Measurements from ENCODE around the gene SEC11C. TPM values are rescaled to one million over a fixed set of nuclear protein-coding genes. Genes with fewer than 3 reads are reported as not detected.

Gene SEC11C
- polyA plus RNA-seq, 2 of the 4 experiments (the other 2 are of a cell fraction), result 66.5 to 94.9 TPM

- WGBS (ENCODE audit: missing lambda C conversion rate), result 66% methylated on average over 4 of the region's 5 CpGs
- no peak for TF ChIP-seq MYC (IDR thresholded peaks at IDR 0.05; ENCODE audit: borderline replicate concordance, low read length)
- no peak for TF ChIP-seq ZNF302 (CRISPR knock-in tag; IDR thresholded peaks at IDR 0.05)
- TF ChIP-seq RARB (CRISPR knock-in tag; IDR thresholded peaks at IDR 0.05), result no peak
- TF ChIP-seq NFE2L2 (conservative IDR thresholded peaks at IDR 0.05; ENCODE audit: low read length), result no peak
- TF ChIP-seq ELK1 (IDR thresholded peaks at IDR 0.05; ENCODE audit: low read depth, low read length), result no peak
- TF ChIP-seq EP300 (IDR thresholded peaks at IDR 0.05), result no peak
- no peak for TF ChIP-seq ZFP36 (IDR thresholded peaks at IDR 0.05; ENCODE audit: borderline replicate concordance, partially characterized antibody)
- no peak for TF ChIP-seq SREBF2 (IDR thresholded peaks at IDR 0.05)
- no peak for TF ChIP-seq HEYL (CRISPR knock-in tag; IDR thresholded peaks at IDR 0.05)
- TF ChIP-seq POLR2A (IDR thresholded peaks at IDR 0.05; ENCODE audit: low read length), result no peak
- TF ChIP-seq HES2 (IDR thresholded peaks at IDR 0.05), result no peak
- ATAC-seq, result no peak
- POLR2A ChIA-PET, result no interaction called here
- Histone ChIP-seq H3K4me2 (no peak overlapping the region), H3K4me1 (no peaks in the 10 kb centered on the region), H3K27ac (no peak overlapping the region), H3K9me3 (no peaks in the 10 kb centered on the region), H3K4me3 (no peak overlapping the region)
- CTCF ChIA-PET, result interaction anchor here (1.2 to 1.4 kb wide), 2 partner anchors 8 to 49 kb away, joined by 3 read pairs; no protein-coding TSS in a partner anchor
- DNase-seq (ENCODE audit: low read depth in 1 of 2, low spot score in 1 of 2), result no peak
- no peak for FAIRE-seq
Observed at GRCh38 chr18:59090966-59091603, 48.6 kb upstream of the SEC11C start.

- 65% methylated on average over 7 of the region's 7 CpGs for WGBS (ENCODE audit: missing lambda C conversion rate)
- Histone ChIP-seq H3K27ac (no peak overlapping the region), H3K9me3 (no peaks in the 10 kb centered on the region), H3K4me3 (no peak overlapping the region), H3K4me1 (no peaks in the 10 kb centered on the region), H3K4me2 (no peak overlapping the region)
- FAIRE-seq, result no peak
- ChIA-PET CTCF (interaction anchor here (1.3 kb wide), 1 partner anchor 10 kb away, joined by 6 read pairs; no protein-coding TSS in a partner anchor), POLR2A (no interaction called here)
- ATAC-seq, result no peak
- DNase-seq (ENCODE audit: low read depth in 1 of 2, low spot score in 1 of 2), result no peak
- TF ChIP-seq PBX3 (IDR thresholded peaks at IDR 0.05) (no peak), RARB (CRISPR knock-in tag; IDR thresholded peaks at IDR 0.05) (no peak), ZFP36 (IDR thresholded peaks at IDR 0.05; ENCODE audit: borderline replicate concordance, partially characterized antibody) (no peak), RAD21 (conservative IDR thresholded peaks at IDR 0.05 in 1 of 2, IDR thresholded peaks at IDR 0.05 in 1 of 2) (no peak), MAX (IDR thresholded peaks at IDR 0.05) (no peak), BHLHE40 (IDR thresholded peaks at IDR 0.05; ENCODE audit: low read depth, low read length) (no peak), CTCF (IDR thresholded peaks at IDR 0.05) (no peak), RNF2 (IDR thresholded peaks at IDR 0.05; ENCODE audit: borderline replicate concordance, low read depth) (no peak), MYC (IDR thresholded peaks at IDR 0.05; ENCODE audit: borderline replicate concordance, low read length) (no peak), HES2 (IDR thresholded peaks at IDR 0.05) (no peak), NPAS2 (CRISPR knock-in tag; IDR thresholded peaks at IDR 0.05; ENCODE audit: borderline replicate concordance) (no peak), POLR2A (IDR thresholded peaks at IDR 0.05; ENCODE audit: low read length) (no peak)
Observed at GRCh38 chr18:59093668-59094067, 46.0 kb upstream of the SEC11C start.
